ENCODE measurements around the gene SNAP23. TPM values are rescaled to one million over a fixed set of nuclear protein-coding genes. Genes with fewer than 3 reads are reported as not detected.

Gene SNAP23
- total and polyA plus RNA-seq, 2 donors (not counting 1 experiment from before 2014, with no cell fraction given), result 52.7 to 133 TPM

GRCh38 chr15:42483677-42484076 lies 11.8 kb upstream of the SNAP23 start:
- DNase-seq, result no peak
- H3K27ac ChIP-seq (ENCODE audit: low read length in 2 of 2), result no peak overlapping the region
- H3K27ac Mint-ChIP-seq, result no peak overlapping the region
- no CpG with 5 or more reads among the region's 1 CpG for WGBS (ENCODE audit: insufficient coverage)
- H3K4me3 ChIP-seq (ENCODE audit: control extremely low read depth in 1 of 5, extremely low read depth in 1 of 5, insufficient read depth in 1 of 5, low read depth in 2 of 5, low read length in 4 of 5), result no peak overlapping the region
- no peak overlapping the region for H3K9ac ChIP-seq (ENCODE audit: low read length)
- H3K27me3 ChIP-seq (replicated peaks in 1 of 4; ENCODE audit: control extremely low read depth in 1 of 4, control insufficient read depth in 3 of 4, insufficient read depth in 4 of 4, low read length in 3 of 4), result no peaks in the 10 kb centered on the region
- no peaks in the 10 kb centered on the region for H3K9me3 Mint-ChIP-seq (ENCODE audit: insufficient read depth)
- TF ChIP-seq CTCF (IDR thresholded peaks at IDR 0.05), result no peak
- no peak for TF ChIP-seq EZH2 (IDR thresholded peaks at IDR 0.05; ENCODE audit: borderline replicate concordance, insufficient read depth, low read depth, low read length, poor library complexity, severe bottlenecking)
- H3K36me3 ChIP-seq (replicated peaks in 1 of 2; ENCODE audit: control extremely low read depth in 1 of 2, control insufficient read depth in 1 of 2, extremely low read depth in 1 of 2, insufficient read depth in 2 of 2, low read length in 1 of 2), result peaks cover 0 to 7% of the 10 kb centered on the region in 2 experiments
- H3K4me1 Mint-ChIP-seq, result peaks cover 16% of the 10 kb centered on the region
- H3K4me1 ChIP-seq (ENCODE audit: control insufficient read depth in 2 of 2, insufficient read depth in 2 of 2, low read length in 2 of 2), result peaks cover 3 to 5% of the 10 kb centered on the region in 2 donors
- ChIA-PET CTCF (no interaction called here), POLR2A (no interaction called here)
- H3K9me3 ChIP-seq (ENCODE audit: control extremely low read depth in 1 of 3, control insufficient read depth in 2 of 3, insufficient read depth in 1 of 3, low read length in 2 of 3), result peaks cover 0 to 1% (median 0%) of the 10 kb centered on the region in 3 donors
- no peak overlapping the region for H3K4me2 ChIP-seq (replicated peaks; ENCODE audit: low read depth, low read length, poor library complexity, severe bottlenecking)
- intact Hi-C loops (cut with micrococcal nuclease), result no loop called here
- no peak overlapping the region for H3K4me3 Mint-ChIP-seq
- H3K79me2 ChIP-seq (ENCODE audit: control insufficient read depth, insufficient read depth, low read length), result peaks cover 82% of the 10 kb centered on the region
- ATAC-seq (ENCODE audit: low read depth), result no peak
- H4K20me1 ChIP-seq (ENCODE audit: control insufficient read depth, insufficient read depth, low read length, poor library complexity, severe bottlenecking), result peaks cover 24% of the 10 kb centered on the region
- no peaks in the 10 kb centered on the region for H3K27me3 Mint-ChIP-seq
- no peak overlapping the region for H2AFZ ChIP-seq (ENCODE audit: insufficient read depth, low read depth, low read length, poor library complexity, severe bottlenecking)

DNA sequence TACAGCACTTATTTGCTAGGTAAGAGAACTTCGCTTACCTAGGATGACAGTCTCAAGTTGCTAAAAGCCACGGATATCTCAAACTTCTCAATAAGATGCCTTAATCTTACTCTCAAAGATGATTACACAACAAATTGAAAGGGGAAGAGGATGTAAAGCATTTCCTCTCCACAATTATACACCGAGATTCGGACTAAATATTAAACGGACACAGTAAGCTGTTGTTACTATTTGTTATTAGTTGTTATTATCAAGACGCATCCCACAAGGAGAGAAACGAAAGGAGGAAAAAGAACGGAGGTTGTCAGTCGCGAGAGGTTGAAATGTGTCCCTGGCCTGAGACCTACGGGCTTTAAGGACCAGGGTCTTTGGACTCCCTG lies 5.2 kb upstream of the SNAP23 start:
- no peaks in the 10 kb centered on the region for H3K27me3 Mint-ChIP-seq
- Histone ChIP-seq H3K36me3 (replicated peaks in 1 of 2; ENCODE audit: control extremely low read depth in 1 of 2, control insufficient read depth in 1 of 2, extremely low read depth in 1 of 2, insufficient read depth in 2 of 2, low read length in 1 of 2) (peaks cover 0 to 2% of the 10 kb centered on the region in 2 experiments), H3K27ac (ENCODE audit: low read length in 2 of 2) (peak overlapping the region; percentile 89 to 99), H3K9me3 (ENCODE audit: control extremely low read depth in 1 of 3, control insufficient read depth in 2 of 3, insufficient read depth in 1 of 3, low read length in 2 of 3) (no peaks in the 10 kb centered on the region), H4K20me1 (ENCODE audit: control insufficient read depth, insufficient read depth, low read length, poor library complexity, severe bottlenecking) (peaks cover 21% of the 10 kb centered on the region), H2AFZ (ENCODE audit: insufficient read depth, low read depth, low read length, poor library complexity, severe bottlenecking) (peak overlapping the region; percentile 95), H3K9ac (ENCODE audit: low read length) (peak overlapping the region; percentile 93), H3K4me2 (replicated peaks; ENCODE audit: low read depth, low read length, poor library complexity, severe bottlenecking) (peak overlapping the region; percentile 93), H3K79me2 (ENCODE audit: control insufficient read depth, insufficient read depth, low read length) (peaks cover 91% of the 10 kb centered on the region), H3K4me1 (ENCODE audit: control insufficient read depth in 2 of 2, insufficient read depth in 2 of 2, low read length in 2 of 2) (peaks cover 39 to 55% of the 10 kb centered on the region in 2 donors), H3K27me3 (replicated peaks in 1 of 4; ENCODE audit: control extremely low read depth in 1 of 4, control insufficient read depth in 3 of 4, insufficient read depth in 4 of 4, low read length in 3 of 4) (no peaks in the 10 kb centered on the region), H3K4me3 (ENCODE audit: control extremely low read depth in 1 of 5, extremely low read depth in 1 of 5, insufficient read depth in 1 of 5, low read depth in 2 of 5, low read length in 4 of 5) (peak overlapping the region; percentile 75 to 96 (median 87))
- intact Hi-C loops (cut with micrococcal nuclease), result loop anchor here (2.0 to 10.0 kb wide), 4 partner anchors 15 to 431 kb away; partner anchors contain the start of genes GANC, TMEM87A and TTBK2
- WGBS (ENCODE audit: insufficient coverage), result 0% methylated on average over 6 of the region's 11 CpGs
- H3K9me3 Mint-ChIP-seq (ENCODE audit: insufficient read depth), result no peaks in the 10 kb centered on the region
- POLR2A ChIA-PET, result interaction anchor here (0.7 to 1.8 kb wide), 4 partner anchors 9 to 115 kb away, joined by 3 to 8 read pairs (median 5); no protein-coding TSS in a partner anchor
- peaks cover 51% of the 10 kb centered on the region for H3K4me1 Mint-ChIP-seq
- ATAC-seq (ENCODE audit: low read depth) (peak; percentile 2), DNase-seq (peak; percentile 56)
- CTCF ChIA-PET, result interaction anchor here (0.7 to 1.5 kb wide), 6 partner anchors 8 to 785 kb away, joined by 3 to 9 read pairs (median 3); partner anchors contain the start of genes HAUS2 and LRRC57
- H3K27ac Mint-ChIP-seq, result peak overlapping the region; percentile 100
- TF ChIP-seq CTCF (IDR thresholded peaks at IDR 0.05) (no peak), EZH2 (IDR thresholded peaks at IDR 0.05; ENCODE audit: borderline replicate concordance, insufficient read depth, low read depth, low read length, poor library complexity, severe bottlenecking) (no peak)
- H3K4me3 Mint-ChIP-seq, result peak overlapping the region; percentile 91

All from B cell (primary cell).